Measurements from ENCODE around the gene DGKI. TPM values are rescaled to one million over a fixed set of nuclear protein-coding genes. Genes with fewer than 3 reads are reported as not detected.

Gene DGKI
- total RNA-seq, 4 donors from 2014 or later, result 0.16 to 4.4 (median 2.1) TPM

- DNase-seq (ENCODE audit: low spot score), result no peak
- no peak for TF ChIP-seq CTCF (IDR thresholded peaks at IDR 0.05)
- no peak for ATAC-seq (ENCODE audit: low FRiP score)
Observed at GRCh38 chr7:137755427-137755826, 91.3 kb downstream of the DGKI start.

GRCh38 chr7:137753948-137754851, 92.6 kb downstream of the DGKI start:
- TF ChIP-seq CTCF (IDR thresholded peaks at IDR 0.05), result no peak
- ATAC-seq (ENCODE audit: low FRiP score), result no peak
- DNase-seq (ENCODE audit: low spot score), result no peak

GRCh38 chr7:137753575-137753947, 93.2 kb downstream of the DGKI start:
- ATAC-seq (ENCODE audit: low FRiP score) (no peak), DNase-seq (ENCODE audit: low spot score) (no peak)
- TF ChIP-seq CTCF (IDR thresholded peaks at IDR 0.05), result no peak

- TF ChIP-seq CTCF (IDR thresholded peaks at IDR 0.05), result no peak
- ATAC-seq (ENCODE audit: low FRiP score) (no peak), DNase-seq (ENCODE audit: low spot score) (no peak)
Observed at GRCh38 chr7:137753067-137753466, 93.7 kb downstream of the DGKI start.

GRCh38 chr7:137751361-137752009, 95.3 kb downstream of the DGKI start:
- TF ChIP-seq CTCF (IDR thresholded peaks at IDR 0.05), result no peak
- no peak for ATAC-seq (ENCODE audit: low FRiP score)
- DNase-seq (ENCODE audit: low spot score), result no peak

GRCh38 chr7:137747359-137748031, 99.3 kb downstream of the DGKI start:
- no peak for ATAC-seq (ENCODE audit: low FRiP score)
- no peak for TF ChIP-seq CTCF (IDR thresholded peaks at IDR 0.05)
- no peak for DNase-seq (ENCODE audit: low spot score)
